ENCODE data around the gene ENAH.

ENAH gene

GRCh38 chr1:225449261-225449660 is 203.7 kb downstream of the ENAH start:
- H3K4me3 ChIP-seq (ENCODE audit: insufficient read depth, low read length, poor library complexity, severe bottlenecking): no peak overlapping the region
- no peaks in the 10 kb centered on the region for H3K9me2 ChIP-seq (replicated peaks; ENCODE audit: insufficient read depth, low read length)
- no peaks in the 10 kb centered on the region for H3K27me3 ChIP-seq (ENCODE audit: low read length)
- H3K79me2 ChIP-seq (ENCODE audit: insufficient read depth, low read length): no peaks in the 10 kb centered on the region
- H3K4me2 ChIP-seq (ENCODE audit: low read depth, low read length, poor library complexity, severe bottlenecking): no peak overlapping the region
- no peak overlapping the region for H2AFZ ChIP-seq (ENCODE audit: low read depth, low read length, severe bottlenecking)
- no peaks in the 10 kb centered on the region for H3K36me3 ChIP-seq (ENCODE audit: low read length)
- H4K20me1 ChIP-seq (ENCODE audit: low read depth, low read length): no peaks in the 10 kb centered on the region
- H3K9ac ChIP-seq (ENCODE audit: low read length): no peak overlapping the region
- TF ChIP-seq CTCF (IDR thresholded peaks at IDR 0.05; ENCODE audit: insufficient read depth, low read length, poor library complexity, severe bottlenecking) (no peak), EZH2phosphoT487 (conservative IDR thresholded peaks at IDR 0.05; ENCODE audit: low read length) (no peak)
- no peaks in the 10 kb centered on the region for H3K9me3 ChIP-seq (ENCODE audit: insufficient read depth, low read length)
- H3F3A ChIP-seq (ENCODE audit: insufficient read depth): no peaks in the 10 kb centered on the region
- no peak overlapping the region for H3K27ac ChIP-seq (ENCODE audit: low read depth, low read length)

- H3K9ac ChIP-seq (ENCODE audit: low read length): no peak overlapping the region
- H3F3A ChIP-seq (ENCODE audit: insufficient read depth): no peaks in the 10 kb centered on the region
- H3K9me3 ChIP-seq (ENCODE audit: insufficient read depth, low read length): no peaks in the 10 kb centered on the region
- no peaks in the 10 kb centered on the region for H3K79me2 ChIP-seq (ENCODE audit: insufficient read depth, low read length)
- no peak overlapping the region for H2AFZ ChIP-seq (ENCODE audit: low read depth, low read length, severe bottlenecking)
- no peak overlapping the region for H3K27ac ChIP-seq (ENCODE audit: low read depth, low read length)
- no peaks in the 10 kb centered on the region for H3K27me3 ChIP-seq (ENCODE audit: low read length)
- H3K9me2 ChIP-seq (replicated peaks; ENCODE audit: insufficient read depth, low read length): no peaks in the 10 kb centered on the region
- TF ChIP-seq EZH2phosphoT487 (conservative IDR thresholded peaks at IDR 0.05; ENCODE audit: low read length) (no peak), CTCF (IDR thresholded peaks at IDR 0.05; ENCODE audit: insufficient read depth, low read length, poor library complexity, severe bottlenecking) (no peak)
- no peak overlapping the region for H3K4me3 ChIP-seq (ENCODE audit: insufficient read depth, low read length, poor library complexity, severe bottlenecking)
- H4K20me1 ChIP-seq (ENCODE audit: low read depth, low read length): no peaks in the 10 kb centered on the region
- no peaks in the 10 kb centered on the region for H3K36me3 ChIP-seq (ENCODE audit: low read length)
- no peak overlapping the region for H3K4me2 ChIP-seq (ENCODE audit: low read depth, low read length, poor library complexity, severe bottlenecking)
These were observed 204.6 kb downstream of the ENAH start for GRCh38 chr1:225448146-225448805.

- H4K20me1 ChIP-seq (ENCODE audit: low read depth, low read length): no peaks in the 10 kb centered on the region
- TF ChIP-seq EZH2phosphoT487 (conservative IDR thresholded peaks at IDR 0.05; ENCODE audit: low read length) (no peak), CTCF (IDR thresholded peaks at IDR 0.05; ENCODE audit: insufficient read depth, low read length, poor library complexity, severe bottlenecking) (no peak)
- H3K36me3 ChIP-seq (ENCODE audit: low read length): no peaks in the 10 kb centered on the region
- no peak overlapping the region for H2AFZ ChIP-seq (ENCODE audit: low read depth, low read length, severe bottlenecking)
- no peak overlapping the region for H3K27ac ChIP-seq (ENCODE audit: low read depth, low read length)
- H3F3A ChIP-seq (ENCODE audit: insufficient read depth): no peaks in the 10 kb centered on the region
- H3K79me2 ChIP-seq (ENCODE audit: insufficient read depth, low read length): no peaks in the 10 kb centered on the region
- H3K4me2 ChIP-seq (ENCODE audit: low read depth, low read length, poor library complexity, severe bottlenecking): no peak overlapping the region
- no peaks in the 10 kb centered on the region for H3K9me3 ChIP-seq (ENCODE audit: insufficient read depth, low read length)
- H3K4me3 ChIP-seq (ENCODE audit: insufficient read depth, low read length, poor library complexity, severe bottlenecking): no peak overlapping the region
- no peaks in the 10 kb centered on the region for H3K27me3 ChIP-seq (ENCODE audit: low read length)
- H3K9ac ChIP-seq (ENCODE audit: low read length): no peak overlapping the region
- no peaks in the 10 kb centered on the region for H3K9me2 ChIP-seq (replicated peaks; ENCODE audit: insufficient read depth, low read length)
These were observed 205.3 kb downstream of the ENAH start for GRCh38 chr1:225447650-225448089.
